ENCODE results near the gene SMYD3.

The SMYD3 gene

DNA sequence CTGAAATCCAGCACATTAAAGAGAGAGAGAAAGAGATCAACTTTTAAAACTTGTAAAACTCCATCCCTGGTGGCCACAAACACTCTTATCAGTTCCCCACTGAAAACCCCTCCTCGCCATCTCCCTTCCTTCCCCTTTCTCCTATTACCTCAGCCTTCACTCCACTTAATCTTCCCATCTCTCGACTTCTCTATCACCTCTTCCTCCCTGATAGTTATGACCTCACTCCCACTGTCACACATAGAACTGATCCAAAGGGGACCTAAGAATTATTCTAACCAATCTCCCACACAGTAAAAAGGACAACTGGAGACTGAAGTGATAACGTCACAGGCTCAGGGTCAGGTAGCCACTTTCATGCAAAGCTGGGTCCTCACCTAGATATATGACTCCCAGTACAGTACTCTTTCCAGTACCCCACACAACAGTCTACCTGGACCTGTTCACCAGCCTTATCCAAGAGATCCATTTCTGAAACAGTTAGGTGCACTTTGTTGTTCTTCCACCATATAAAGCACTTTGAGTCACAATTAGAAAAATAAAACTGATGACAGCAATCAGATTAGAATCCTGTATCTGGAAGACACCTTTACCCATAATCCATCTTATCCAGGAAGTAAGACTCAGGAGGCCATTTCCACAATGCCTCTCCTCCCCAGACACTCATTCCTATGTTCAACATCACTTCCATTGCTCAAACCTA is 324.8 kb downstream of the SMYD3 start:
- DNase-seq (ENCODE audit: low read depth in 1 of 2, low spot score in 1 of 2), result no peak

DNA sequence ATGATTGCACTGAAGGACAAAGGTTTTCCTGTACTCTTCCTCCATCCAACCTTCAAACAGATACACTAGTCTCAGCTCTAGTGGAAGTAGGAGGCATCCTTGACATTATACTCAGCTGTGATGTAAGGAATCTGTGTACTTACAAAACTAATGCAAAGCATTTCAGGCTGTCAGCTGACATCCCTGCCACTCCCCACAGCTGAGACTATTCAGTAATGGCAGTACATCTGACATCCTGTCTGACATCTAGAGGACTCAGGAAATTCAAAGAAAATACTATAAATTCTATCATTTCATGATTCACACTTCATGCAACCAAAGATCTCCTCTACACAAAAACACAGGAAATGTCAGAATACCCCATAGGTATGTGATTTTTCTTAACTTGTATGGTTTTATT is 325.8 kb downstream of the SMYD3 start:
- DNase-seq (ENCODE audit: low read depth in 1 of 2, low spot score in 1 of 2), result no peak

DNA sequence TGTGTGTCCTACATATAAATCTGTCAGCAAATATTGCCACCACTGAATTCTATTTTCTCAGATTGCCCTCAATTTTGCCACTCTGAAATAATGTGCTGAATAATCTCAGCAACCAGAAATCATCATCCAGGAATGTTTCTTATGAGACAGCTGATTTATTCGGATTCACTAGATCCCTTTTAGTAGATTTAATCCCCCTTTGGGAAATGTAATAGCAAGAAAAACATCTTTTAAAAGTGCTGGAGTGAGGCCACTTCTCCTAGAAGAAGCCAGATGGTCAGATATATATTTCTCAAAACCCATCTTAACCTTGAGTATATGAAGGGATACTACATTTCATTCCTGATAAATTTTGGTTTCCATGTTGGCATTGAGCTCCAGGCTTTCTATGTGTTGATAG is 327.7 kb downstream of the SMYD3 start:
- DNase-seq (ENCODE audit: low read depth in 1 of 2, low spot score in 1 of 2), result no peak

DNA sequence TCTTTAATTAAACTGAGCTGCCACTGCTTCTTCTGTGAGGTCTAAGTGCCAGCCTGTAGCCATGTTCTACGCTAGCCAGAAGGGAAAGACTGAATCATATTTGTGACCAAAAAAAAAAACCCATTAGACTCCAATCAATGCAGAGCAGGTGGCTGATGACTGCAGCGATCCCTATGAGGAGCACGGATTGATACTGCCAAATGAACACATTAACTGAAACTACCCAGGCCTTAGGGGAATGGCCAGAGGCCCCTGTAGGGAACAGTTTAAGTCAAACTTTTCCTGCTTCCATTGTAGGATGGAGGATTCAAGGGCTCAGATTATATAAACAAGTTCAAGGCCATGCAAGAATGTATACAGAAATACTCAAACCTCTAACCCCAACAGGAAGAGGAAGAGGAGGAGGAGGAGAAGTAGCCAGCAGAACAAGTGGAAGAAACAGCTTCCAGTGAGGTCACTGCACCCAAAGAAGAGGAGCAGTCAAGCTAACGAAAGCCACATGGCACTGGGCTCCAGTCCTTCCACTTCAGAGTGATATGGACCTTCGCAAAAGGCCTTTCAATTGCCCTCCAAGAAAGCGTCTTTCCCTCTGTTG is 328.3 kb downstream of the SMYD3 start:
- DNase-seq (ENCODE audit: low read depth in 1 of 2, low spot score in 1 of 2), result no peak

DNA sequence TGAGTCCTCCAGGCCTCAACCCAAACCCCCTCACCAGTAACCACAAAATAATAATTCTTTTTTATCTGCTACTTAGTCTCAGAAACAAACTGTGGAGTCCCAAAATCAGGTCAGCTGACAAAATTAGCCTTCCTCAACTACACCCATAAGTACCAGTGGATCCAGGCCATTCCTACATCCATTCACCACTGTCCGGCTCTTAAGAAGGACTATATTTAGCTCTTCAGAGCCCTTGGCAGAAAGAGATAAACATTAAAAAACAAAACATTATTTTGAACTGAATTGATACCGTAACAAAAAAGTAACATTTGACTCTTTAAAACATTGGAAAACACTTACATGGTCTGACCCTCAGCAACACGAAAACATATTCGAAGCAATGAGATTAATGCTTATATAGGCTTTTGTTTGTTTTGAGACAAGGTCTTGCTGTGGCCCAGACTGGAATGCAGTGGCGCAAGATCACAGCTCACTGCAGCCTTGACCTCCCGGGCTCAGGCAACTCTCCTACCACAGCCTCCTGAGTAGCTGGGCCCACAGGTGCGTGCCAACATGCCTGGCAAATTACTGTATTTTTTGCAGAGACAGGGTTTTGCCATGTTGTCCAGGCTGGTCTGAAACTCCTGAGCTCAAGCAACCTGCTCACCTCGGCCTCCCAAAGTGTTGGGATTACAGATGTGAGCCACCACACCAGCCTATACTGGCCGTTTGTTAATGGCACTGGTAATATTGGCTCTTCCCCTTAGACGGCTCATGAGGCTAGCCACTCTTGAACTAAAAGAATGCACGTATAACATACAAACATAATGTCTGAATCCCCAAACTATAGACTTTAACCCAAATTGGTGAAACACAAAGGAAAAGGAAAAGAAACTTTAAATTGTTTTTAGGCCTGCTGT is 330.7 kb downstream of the SMYD3 start:
- no peak for DNase-seq (ENCODE audit: low read depth in 1 of 2, low spot score in 1 of 2)

DNA sequence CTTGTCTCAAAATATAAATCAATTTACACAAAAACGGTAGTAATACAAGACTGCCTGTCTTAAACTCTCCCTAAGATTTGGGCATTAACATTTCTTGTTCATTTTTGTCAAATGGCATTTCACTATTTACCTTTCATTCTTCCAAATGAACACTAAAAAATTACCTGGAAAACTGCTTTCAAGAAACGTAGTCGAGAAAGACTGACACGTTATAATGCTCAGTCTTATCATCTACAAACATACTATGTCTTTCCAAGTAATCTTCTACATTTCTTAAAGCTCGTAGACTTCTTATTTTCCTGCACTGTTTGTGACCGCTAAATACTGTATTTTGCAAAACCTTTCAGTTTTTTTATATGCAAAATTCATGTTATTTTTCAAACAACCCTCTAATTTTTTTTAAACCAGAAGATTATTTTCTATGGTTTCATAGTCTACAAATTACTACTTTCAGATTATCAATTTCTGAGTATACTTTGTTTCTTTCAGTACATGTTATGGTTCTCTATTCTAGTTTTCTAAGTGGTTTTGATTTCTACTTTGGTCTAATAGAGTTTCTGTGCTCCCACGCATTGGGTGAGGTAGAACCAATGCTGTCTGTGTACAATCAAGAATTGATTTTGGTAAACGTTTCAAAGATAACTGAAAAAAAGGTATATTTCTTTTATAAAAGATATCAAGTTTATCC is 336.4 kb downstream of the SMYD3 start:
- no peak for DNase-seq (ENCODE audit: low read depth in 1 of 2, low spot score in 1 of 2)

DNA sequence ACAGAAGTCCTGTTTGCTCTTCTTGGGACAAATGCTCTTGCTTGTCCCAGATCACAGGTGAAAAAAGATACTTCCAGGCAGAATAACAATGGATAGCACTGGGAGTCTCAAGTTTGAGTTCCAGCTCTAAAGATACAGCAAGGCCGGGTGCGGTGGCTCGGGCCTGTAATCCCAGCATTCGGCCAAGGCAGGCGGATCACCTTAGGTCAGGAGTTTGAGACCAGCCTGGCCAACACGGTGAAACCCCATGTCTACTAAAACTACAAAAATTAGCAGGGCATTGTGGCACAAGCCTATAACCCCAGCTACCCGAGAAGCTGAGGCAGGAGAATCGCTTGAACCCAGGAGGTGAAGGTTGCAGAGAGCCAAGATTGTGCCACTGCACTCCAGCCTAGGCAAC is 337.6 kb downstream of the SMYD3 start:
- DNase-seq (ENCODE audit: low read depth in 1 of 2, low spot score in 1 of 2), result no peak

DNA sequence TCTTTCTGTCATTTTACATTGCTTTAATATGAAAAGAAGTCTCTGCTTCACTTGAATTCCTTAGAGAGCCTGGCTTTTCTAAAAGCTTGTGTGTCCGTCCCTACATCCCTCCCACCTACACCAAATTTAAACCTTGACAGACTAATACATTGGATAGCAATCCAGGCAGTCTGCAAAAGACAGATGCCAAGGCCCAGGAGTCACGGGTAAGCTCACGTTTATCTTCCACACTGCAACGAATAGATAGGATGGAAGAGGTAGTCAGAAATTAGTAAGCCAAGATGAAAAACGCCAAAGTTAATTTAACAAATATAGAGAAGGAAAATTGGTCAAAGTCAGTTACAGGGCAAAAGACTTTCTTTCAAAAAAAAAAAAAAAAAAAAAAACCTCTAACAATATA is 338.1 kb downstream of the SMYD3 start:
- DNase-seq (ENCODE audit: low read depth in 1 of 2, low spot score in 1 of 2), result no peak

DNA sequence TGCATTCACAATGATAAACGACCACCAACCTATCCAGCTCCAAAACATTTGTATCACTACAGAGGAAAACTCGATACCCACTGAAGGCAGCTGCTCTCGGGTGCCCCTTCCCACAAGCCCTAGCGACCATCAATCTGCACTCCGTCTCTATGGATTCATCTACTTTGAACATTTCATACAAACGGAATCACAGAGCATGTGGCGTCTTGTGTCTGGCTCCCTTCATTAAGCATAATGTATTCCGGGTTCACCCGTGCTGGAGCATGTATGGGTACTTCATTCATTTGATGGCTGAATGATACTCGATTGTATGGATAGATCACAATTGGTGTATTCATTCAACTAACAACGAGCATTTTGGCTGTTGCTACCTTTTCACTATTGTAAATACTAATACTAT is 340.2 kb downstream of the SMYD3 start:
- DNase-seq (ENCODE audit: low read depth in 1 of 2, low spot score in 1 of 2), result no peak

DNA sequence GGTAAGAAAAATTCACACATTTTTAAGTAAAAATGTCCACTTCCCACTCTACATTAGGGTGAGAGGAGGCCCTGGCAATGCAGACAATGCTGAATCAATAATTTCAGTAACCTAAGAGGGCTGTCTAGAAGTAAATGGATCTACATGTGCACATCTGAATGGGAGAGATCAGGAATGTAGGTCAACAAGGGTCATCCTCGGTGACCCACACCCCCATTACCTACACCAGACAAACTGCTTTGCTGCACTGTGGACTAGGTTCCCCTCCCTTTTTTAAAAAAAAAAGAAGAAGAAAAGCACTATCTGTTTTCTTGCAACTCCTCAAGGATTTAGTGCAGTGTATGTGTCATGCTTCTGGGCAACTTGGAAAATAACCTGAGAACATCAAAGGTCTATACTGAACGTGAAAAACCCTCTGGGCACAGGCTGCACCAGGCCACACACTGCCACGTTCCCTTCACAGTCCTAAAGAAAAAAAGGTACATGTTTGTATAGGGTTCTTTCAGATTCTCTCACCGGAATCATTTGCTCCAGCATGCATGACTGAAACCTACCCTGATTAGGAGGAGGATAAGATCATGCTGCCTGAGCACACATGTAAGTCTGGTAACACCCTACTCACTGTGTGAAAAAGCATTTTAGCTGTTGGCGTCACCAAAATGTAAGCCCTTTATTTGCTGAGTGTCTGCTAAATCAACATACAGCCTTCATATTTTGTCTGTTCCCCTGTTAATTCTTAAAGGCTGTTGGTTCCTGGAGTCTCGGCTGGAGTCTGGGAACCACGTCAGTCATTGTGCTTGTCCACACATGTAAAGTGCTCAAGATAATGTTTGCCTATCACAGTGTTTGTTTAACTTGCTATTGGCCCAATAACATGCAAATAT is 341.0 kb downstream of the SMYD3 start:
- DNase-seq (ENCODE audit: low read depth in 1 of 2, low spot score in 1 of 2), result no peak

DNA sequence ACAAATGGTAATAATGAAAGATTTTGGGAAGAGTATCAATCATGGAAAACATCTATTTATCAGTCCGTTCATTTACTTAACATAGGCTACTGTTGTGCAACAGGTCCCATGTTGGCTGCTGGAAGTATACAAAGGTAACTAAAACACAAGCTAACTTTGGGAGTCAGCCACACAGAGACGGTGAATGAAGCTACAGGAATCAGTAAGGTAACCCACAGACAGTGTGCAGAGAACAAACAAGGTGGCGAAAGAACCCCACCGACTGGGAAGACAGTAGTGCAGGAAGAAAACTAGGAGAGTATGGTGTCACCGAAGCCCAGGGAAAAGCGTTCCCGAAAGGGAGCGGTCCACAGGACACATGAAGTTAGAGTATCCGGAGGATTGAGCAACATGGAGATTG is 342.3 kb downstream of the SMYD3 start:
- DNase-seq (ENCODE audit: low read depth in 1 of 2, low spot score in 1 of 2), result no peak

DNA sequence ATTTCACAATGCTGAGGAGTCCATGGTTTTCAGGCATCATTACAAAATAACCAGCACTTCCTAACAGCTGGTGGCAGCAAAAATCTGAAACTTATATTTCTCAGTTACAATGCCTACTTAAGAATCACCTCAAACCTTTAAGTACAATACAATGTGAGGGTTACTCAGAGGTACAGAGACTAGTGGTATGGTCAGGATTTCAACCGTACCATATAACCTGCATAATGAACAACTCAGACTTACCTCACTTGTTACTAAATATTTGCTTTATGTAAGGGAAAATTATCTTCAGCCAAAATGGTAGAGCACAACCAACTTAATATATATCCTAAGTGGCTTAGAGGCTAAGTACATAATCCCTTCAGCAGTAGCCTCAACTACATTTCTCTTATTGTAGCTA is 344.5 kb downstream of the SMYD3 start:
- no peak for DNase-seq (ENCODE audit: low read depth in 1 of 2, low spot score in 1 of 2)

DNA sequence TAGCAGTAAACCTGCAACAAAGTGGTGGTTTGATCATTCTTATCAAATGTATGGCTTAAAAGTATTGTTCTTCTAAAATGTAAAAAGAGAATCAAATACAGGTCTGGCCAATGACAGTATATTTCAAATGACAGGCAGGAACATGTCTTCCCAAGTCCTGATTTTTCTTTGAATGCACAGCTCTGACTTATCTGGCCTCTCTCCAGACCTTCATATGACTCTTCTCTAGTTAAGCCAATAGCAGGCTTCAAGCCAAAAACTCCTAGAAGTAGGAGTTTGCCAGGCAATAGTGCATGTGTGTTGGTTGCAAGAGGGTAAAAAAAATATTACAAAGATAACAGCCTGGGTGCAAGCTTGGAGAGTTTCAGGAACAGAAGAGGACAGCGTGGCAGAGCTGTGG is 345.5 kb downstream of the SMYD3 start:
- DNase-seq (ENCODE audit: low read depth in 1 of 2, low spot score in 1 of 2), result no peak

DNA sequence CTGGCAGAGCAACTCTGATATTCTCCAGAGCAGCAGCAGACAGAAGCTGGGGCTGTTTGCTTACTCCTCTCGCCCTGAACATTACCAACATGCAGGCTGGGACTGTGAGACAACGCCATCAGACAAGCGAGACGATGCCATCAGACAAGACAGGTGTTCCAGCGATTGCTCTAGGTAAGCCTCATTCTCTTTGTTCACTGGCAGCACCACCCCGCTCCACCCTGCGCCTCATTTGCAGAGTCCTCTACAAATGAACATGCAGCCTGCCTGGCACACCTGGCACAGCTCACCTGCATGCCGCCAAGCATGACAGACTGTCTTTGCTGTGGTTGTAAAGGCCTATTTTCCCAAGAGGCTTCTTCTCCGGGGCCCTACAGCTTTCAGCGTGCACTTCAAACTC is 346.2 kb downstream of the SMYD3 start:
- DNase-seq (ENCODE audit: low read depth in 1 of 2, low spot score in 1 of 2), result no peak

DNA sequence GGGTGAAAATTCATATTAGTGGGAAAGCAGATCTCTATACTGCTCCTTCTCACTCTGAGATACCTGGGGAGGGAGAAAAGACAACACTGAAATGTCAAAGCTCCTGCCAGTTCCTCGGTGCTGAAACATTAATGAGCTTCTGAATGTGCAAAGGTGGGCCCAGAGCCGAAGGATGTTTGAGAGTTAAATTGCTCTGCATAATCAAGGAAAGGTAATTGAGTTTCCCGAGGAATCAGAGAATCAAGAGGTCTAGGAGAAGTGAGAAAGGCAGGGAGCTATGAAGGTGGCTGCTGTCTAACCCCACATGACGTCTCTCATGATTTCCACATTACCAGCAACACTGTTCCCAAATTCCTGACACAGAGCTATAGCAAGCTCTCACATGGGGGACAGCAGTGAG is 346.7 kb downstream of the SMYD3 start:
- DNase-seq (ENCODE audit: low read depth in 1 of 2, low spot score in 1 of 2), result no peak

DNA sequence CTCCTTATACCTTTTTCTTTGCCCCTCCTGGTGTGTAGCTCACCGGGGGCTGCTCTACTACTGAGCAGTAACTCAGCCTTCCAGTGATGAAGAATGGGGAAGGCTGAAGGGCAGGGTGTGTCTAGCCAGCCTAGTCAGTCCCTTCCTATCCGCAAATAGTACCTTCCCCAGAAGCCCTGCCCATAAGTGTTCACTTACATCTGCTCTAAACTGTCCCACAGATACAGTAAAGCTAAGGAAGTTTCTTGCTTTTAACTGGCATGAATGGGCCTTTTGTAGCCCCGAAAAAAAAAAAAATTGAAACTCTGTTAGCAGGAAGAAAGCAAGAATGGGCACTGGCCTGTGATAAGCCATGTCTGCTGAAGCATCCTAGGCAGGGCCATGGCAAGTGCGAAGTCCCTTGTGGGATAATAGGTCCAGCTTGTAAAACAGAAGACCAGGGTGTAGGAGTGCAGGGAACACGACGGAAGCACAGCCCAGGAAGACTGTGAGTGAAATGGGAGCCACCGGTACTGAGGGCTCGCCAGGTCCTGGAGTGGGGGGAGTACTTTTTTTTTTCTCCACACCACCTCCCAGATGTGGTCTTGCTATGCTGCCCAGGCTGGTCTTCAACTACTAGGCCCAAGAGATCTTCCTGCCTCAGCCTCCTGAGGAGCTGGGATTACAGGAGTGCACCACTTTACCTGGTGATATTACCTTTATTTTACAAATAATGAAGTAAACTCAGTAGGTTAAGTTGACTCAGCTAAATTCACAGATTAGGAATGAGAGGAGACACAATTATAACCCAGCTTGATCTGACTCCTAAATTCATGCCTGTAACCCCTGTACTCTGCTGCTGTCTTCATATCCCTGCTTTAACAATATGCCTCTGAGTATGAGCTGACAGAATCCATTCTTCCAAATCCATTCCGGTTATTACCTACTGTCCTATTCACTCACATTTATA is 347.5 kb downstream of the SMYD3 start:
- no peak for DNase-seq (ENCODE audit: low read depth in 1 of 2, low spot score in 1 of 2)

DNA sequence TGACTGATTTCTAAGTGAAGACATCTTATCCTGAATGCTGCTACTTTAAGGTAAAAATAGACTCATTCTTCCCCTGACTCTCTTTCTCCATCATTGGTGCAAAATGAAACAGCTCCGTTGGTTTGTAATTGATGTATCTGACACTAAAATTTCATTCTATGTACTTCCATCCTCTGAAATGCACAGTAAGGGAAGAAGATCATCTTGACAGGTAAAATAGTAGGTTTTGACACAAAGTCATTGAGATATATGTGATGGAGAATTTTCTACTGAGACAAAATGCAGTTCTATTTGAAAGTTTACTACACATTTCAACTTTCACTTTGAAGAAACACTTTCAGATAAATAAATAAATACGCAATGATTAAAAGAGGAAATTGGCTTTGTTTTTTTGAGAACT is 348.9 kb downstream of the SMYD3 start:
- DNase-seq (ENCODE audit: low read depth in 1 of 2, low spot score in 1 of 2), result no peak

DNA sequence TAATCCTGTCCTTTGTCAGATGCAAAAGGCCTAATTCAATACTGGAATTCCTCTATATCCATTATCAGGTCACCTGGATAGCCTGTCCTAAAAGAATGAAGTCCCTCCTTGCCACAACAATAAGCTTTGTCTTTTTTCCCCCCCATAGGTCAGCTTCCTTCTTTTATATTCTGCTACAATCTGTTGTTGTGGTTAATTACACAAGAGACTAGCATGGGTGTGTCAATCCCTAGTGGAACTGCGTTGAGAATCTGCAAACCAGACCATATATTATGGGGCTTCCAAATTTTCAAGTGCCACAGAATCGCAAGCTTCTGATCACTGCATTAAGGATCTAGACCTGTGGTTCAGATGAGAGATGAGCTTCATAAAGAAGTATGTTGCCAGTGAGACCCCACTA is 349.6 kb downstream of the SMYD3 start:
- DNase-seq (ENCODE audit: low read depth in 1 of 2, low spot score in 1 of 2), result no peak

DNA sequence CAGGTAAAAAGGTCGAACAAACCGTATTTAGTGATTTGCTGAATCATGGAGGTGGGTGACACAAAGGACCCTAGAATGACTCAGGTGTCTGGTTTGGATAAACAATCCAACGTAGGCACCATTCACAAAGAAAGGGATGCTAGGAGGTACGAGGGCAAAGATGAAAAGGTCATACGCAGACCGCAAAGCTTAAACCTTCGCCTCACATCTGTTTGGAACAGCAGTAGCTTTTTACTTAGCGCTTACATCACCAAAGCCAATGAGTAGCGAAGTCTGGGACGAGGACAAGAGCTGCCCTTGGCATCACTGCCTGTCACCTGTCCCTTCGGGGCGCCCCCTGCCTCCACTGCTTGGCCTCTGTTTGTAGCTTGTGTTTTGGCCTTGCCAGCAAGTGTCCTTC is 350.2 kb downstream of the SMYD3 start:
- DNase-seq (ENCODE audit: low read depth in 1 of 2, low spot score in 1 of 2), result no peak

DNA sequence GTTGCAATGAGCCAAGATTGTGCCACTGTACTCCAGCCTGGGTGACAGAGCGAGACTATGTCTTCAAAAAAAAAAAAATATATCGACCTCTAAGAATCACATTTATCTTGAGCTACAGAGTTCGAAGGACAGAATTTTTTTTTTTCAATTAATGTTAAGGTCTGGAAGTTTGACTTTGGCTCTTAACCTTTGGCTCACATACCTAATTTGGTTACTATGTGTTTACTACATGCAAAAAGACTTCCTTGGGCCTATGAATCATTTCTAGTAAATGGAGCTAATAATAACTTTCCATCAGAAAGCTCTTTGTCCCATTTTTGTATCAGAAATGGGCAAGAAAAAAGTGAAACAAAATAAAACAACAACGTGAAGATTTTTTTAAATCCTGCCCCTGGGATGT is 351.2 kb downstream of the SMYD3 start:
- no peak for DNase-seq (ENCODE audit: low read depth in 1 of 2, low spot score in 1 of 2)

Data from activated CD4-positive, alpha-beta T cell treated with anti-CD3 and anti-CD28 coated beads, Interleukin-2, amount 50 U/mL, for 24 hours (primary cell).